HG02623 (cell line): ENCODE results near the gene AASDH.
A peak's percentile ranks its signal among the peaks of the same experiment; 100 is the strongest.

Source experiments
- ATAC-seq: cut with Tn5 transposase; IDR thresholded peaks from one replicate; pipeline ENCODE4 v1.9.1; 2021; ENCODE audit warnings: moderate library complexity; ENCODE audit not compliant: unreplicated experiment

Gene AASDH

DNA sequence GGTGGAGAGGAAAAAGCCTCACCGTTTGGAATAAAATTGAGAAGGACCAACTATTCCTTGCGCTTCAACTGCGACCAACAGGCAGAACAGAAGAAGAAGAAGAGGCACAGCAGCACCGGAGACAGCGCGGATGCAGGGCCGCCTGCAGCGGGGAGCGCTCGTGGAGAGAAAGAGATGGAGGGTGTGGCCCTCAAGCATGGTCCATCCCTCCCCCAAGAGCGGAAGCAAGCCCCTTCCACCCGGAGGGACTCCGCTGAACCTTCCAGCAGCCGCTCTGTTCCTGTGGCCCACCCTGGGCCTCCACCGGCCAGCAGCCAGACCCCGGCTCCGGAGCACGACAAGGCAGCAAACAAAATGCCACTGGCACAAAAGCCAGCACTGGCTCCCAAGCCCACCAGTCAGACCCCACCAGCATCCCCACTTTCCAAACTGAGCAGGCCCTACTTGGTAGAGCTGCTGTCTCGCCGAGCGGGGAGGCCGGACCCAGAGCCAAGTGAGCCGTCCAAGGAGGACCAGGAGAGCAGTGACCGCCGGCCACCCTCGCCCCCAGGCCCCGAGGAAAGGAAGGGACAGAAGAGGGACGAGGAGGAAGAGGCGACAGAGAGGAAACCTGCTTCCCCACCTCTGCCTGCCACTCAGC is 71.2 kb downstream of the AASDH start:
- no peak for ATAC-seq

DNA sequence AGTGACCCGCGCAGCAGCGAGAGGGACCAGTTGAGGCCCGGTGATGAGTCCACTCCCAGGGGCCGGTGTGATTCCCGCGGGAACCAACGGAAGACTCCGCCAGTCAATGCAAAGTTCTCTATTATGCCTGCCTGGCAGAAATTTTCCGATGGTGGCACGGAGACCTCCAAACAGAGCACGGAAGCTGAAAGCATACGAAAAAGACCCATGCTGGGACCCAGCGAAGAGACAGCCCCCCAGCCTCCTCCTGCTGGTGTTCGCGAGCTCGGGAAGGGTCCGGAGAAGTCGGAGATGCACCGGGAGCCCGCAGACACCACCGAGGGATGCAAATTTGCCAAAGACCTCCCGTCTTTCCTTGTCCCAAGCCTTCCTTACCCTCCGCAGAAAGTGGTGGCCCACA is 71.7 kb downstream of the AASDH start:
- no peak for ATAC-seq

- no peak for ATAC-seq
Measured at GRCh38 chr4:56315041-56315440, 72.2 kb downstream of the AASDH start.

GRCh38 chr4:56314207-56314915 is 72.9 kb downstream of the AASDH start:
- no peak for ATAC-seq

- ATAC-seq: no peak
Measured at GRCh38 chr4:56313132-56313531, 74.2 kb downstream of the AASDH start.

DNA sequence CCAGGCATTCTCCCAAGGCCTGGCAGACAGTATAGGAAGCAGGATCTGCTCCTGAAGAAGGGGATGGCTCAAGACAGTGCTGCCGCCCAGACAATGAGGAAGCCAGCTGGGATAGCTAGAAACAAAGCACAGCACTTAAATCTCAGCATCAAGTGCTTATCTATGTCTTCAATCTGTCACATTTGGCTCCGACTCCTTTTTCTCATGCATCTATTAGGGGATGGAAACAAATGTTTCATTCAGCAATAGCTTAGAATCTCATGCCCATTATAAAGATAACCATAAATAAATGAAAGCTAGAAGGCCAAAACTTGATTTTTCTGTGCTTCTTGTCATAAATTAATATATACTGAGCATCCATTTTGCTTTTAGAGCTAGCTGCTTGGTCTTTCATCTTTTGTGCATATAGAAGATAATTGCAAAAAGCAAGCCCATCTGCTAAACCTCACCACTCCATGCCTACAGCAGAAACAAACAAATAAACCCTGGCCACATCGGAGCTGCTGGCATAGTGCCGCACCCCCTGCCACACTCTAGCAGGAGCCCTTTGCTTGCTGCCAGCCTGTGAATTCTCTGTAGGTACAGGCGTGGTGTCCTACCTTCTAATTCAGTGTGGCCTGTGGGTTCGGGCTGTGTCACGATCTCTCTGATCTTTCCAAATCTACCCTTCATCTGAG is 75.9 kb downstream of the AASDH start:
- no peak for ATAC-seq

DNA sequence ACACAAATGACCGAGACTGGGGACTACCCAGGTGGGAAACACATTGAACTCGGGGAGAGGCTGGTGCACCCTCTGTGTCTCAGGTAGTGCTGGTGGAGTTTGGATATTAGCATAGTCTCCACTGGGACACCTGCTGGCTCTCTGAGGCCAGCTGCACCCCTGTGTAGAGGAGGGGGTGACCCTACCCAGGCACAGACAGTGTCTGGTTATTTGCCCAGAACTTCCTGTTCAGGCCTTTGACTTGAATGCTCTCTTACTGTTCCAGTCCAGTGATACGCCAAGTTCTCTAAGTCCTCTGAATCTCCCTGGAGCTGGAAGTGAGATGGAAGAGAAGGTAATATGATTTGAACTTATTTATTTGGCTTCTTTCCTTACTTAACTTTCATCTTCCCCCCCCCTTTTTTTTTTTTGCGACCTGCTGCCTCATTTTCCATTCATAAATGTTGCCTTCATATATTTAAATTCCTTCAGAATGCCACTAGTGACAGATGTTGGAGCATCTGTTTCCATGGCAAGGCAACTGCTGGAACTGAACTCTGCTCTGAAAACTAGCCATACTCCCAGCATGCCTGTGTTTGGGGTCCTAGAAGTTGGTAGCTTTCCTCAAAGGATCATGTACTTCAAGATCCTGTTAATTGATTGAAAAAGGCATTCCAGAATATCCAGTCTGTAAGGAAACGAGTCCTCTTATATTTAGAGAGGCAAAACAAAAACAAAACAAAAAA is 76.7 kb downstream of the AASDH start:
- ATAC-seq: no peak

- ATAC-seq: no peak
Measured at GRCh38 chr4:56308384-56308783, 78.9 kb downstream of the AASDH start.

- no peak for ATAC-seq
Measured at GRCh38 chr4:56307423-56307822, 79.9 kb downstream of the AASDH start.

DNA sequence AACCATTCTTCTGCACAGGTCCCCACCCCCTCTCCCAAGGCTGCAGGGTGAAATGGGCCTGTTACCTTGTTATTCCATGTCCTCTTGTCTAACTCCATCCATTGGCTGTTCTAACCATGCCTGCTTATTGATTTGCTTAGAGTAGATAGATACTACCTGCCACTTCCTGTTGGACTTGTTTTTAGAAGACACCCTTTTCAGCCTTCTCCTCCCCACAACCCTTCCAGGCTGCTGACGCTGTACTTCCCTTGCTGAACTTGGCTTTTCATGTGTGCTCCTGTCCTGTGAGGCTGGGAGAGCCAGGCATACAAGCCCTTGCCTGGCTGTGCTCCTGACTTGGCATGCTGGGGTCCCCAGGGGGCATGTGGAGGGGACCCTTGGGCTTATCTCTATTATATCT is 81.9 kb downstream of the AASDH start:
- ATAC-seq: no peak

DNA sequence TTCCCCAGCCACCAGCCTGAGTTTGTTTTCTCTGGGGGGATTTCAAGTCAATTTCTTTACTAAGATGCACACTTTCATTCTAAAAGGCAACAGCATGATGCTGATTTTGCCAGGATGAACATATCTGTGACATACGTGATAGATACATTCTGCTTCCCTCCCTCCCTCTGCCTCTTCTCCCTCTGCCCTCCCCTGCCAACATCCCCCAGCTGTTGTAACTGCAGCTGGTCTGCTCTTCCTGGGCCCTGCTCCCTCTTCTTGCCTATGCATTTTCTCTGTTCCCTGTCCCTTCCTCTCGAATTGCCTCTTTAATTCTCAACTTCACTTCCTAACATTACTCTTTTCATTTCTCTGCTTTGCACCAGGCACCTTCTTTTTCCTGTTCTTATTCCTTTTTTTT is 83.4 kb downstream of the AASDH start:
- no peak for ATAC-seq

DNA sequence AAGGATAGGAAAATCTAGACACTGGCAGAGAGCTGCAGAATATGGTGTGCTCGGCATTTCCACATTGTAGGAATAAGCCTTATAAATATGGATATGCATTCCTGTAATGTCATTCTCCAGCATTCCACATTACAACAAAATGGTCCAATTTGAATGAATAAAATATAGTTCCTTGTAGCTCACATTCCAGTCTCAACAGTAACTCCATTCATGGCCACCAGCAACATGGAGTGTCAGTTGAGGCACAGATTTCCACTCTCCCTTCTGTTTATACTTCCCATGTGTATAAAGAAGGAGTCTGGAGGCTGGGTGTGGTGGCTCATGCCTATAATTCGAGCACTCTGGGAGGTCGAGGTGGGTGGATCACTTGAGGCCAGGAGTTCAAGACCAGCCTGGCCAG is 84.5 kb downstream of the AASDH start:
- ATAC-seq: no peak

DNA sequence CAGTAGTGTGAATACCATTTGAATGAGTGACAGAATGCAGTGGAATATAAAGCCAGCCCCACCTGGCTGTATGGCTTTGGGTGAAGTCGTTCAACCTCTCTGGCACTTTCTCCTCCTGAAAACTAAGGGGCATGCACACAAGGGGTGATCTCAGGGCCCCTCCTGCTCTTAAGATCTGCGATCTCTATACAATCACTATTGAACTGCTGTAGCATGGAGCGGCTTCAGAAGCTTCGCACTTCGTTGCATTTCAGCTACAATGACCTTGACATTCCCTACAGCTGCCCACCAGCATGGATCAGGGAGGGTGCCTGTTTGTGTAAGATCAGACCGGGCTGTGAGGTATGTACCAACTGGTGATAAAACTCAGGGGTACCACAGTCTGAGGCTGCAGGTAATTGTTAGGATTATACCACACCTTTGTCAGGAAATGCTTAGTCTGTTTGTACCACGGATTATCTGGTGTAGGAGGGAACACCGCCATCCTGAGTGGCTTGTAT is 85.2 kb downstream of the AASDH start:
- ATAC-seq: no peak

GRCh38 chr4:56301181-56301996 is 85.9 kb downstream of the AASDH start:
- peak; percentile 99 for ATAC-seq

DNA sequence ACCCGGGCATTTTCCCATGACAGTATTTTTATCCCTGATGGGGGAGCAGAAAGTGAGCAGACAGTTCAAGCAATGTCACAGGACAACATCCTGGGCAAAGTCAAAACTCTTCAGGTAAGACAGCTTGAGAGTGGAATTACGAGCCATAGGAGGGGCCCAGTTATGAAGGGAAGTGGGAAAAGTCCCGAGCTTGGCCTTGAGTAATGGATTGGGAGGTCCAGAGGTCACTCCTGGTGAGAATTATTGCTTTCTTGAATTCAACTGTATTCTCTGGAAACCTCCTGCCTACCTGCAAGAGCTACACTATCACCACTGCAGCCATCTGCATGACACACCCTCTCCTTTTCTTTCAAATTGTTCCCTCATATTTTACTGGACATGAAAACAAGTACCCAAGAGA is 89.1 kb downstream of the AASDH start:
- ATAC-seq: no peak

GRCh38 chr4:56297776-56298175 is 89.5 kb downstream of the AASDH start:
- no peak for ATAC-seq

DNA sequence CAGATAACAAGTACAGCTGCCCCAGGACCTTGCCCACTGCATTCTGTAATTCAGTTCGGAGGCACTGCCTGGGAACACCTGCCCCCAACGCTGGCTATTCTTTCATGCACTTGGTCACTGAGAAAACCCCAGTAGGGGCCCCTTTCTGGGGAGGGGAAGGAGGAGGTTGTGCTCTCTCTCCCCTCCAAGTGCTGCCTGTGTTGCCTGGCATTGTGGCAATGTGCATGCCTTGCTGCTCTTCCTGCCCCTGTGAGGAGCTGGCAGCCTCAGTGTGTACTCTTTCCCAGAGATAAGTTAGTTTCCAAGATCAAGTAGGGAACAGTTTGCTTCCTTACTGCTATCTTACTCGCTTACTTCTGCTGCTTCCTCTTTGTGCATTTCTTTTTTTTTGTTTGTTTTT is 90.8 kb downstream of the AASDH start:
- ATAC-seq: no peak

- no peak for ATAC-seq
Measured at GRCh38 chr4:56293121-56293520, 94.2 kb downstream of the AASDH start.

DNA sequence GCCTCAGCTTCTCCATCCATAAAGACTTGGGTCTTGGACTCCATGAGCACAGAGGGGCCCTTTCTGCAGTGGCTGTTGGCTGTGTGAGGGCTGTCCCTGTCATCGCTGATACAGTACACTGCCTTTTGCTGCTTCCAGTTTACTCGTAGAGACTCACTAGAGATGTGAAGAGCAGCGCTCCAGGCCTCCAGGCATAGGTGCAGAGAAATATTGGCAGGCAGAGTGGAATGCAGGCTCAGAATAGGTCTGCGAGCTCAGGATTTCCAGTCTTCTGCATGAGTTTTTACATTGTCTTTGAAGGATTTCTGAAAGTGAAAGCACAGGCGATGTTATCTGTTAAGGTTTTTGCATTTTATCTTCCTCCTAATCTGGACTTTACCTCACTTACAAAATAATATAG is 97.4 kb downstream of the AASDH start:
- ATAC-seq: no peak

DNA sequence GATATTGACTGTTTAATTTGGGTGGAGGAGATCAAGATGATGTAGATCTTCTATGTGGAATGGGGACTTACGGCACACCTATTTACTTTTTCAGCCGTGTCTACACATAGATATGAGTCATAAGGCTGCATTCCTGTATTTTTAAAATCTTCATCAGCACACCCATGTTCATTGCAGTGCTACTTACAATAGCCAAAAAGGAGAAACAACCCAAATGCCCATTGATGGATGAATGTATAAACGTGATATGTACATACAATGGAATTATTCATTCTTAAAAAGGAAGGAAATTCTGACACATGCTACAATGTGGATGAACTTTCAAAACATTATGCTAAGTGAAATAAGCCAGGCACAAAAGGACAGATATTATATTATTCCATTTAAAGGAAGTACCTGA is 98.6 kb downstream of the AASDH start:
- no peak for ATAC-seq
